ENCODE data around the gene TUBGCP3. TPM values are rescaled to one million over a fixed set of nuclear protein-coding genes. Genes with fewer than 3 reads are reported as not detected.

The TUBGCP3 gene
- total and polyA plus RNA-seq, 2 experiments from 2014 or later = 12.8 to 40.2 TPM

DNA sequence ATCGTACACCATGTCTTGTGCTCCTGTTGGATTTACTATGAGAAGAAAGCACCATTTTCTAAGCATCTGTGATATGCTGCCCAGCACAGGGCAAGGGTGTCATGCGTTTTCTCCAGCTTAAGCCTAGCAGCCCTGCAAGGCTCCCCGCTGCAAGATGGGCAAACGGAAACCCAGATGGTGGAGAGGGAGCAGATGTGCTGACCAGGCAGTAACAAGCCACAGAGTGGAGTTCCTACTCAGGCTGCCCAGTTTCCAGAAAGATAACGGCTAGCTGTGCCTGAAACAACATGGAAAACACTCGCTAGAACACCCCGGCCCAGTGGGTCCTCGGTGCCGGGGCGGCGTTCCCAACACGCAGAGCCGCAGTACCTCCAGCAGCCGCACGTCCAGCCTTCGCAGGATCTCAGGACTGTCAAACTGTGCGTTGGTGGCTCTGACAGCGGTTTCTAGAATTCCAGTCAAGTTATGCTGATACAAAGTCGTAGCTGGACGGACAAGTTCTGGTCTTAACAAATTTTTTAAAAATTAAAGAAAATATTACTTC lies 68.4 kb downstream of the TUBGCP3 start (continued):
- TF ChIP-seq, protein P1, sequence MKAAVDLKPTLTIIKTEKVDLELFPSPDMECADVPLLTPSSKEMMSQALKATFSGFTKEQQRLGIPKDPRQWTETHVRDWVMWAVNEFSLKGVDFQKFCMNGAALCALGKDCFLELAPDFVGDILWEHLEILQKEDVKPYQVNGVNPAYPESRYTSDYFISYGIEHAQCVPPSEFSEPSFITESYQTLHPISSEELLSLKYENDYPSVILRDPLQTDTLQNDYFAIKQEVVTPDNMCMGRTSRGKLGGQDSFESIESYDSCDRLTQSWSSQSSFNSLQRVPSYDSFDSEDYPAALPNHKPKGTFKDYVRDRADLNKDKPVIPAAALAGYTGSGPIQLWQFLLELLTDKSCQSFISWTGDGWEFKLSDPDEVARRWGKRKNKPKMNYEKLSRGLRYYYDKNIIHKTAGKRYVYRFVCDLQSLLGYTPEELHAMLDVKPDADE (IDR thresholded peaks at IDR 0.05) = no peak

DNA sequence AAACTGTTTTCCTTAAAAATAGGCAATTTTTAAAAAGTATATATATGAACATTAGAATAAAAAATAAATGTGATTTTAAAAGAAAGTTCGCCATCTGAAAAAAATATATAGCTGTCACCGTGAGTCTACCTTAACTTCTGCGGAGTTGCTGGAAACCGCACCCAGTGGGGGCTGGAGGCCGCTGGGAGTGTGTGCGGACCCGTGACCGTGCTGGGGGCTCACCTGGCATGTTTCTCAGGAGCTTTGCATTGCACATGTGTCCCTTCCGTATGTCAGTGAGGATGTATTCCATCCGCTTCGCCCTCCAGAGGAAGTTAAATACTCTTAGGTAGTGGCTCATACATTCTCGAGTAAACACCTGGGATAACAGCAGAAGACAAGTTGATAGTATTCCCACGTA lies 71.7 kb downstream of the TUBGCP3 start:
- H3K4me3 ChIP-seq = no peak overlapping the region
- no peaks in the 10 kb centered on the region for H3K4me1 ChIP-seq (ENCODE audit: insufficient read depth)
- TF ChIP-seq CREB1 (CRISPR knock-in tag; IDR thresholded peaks at IDR 0.05; ENCODE audit: low read depth) = no peak
- TF ChIP-seq, protein P2, sequence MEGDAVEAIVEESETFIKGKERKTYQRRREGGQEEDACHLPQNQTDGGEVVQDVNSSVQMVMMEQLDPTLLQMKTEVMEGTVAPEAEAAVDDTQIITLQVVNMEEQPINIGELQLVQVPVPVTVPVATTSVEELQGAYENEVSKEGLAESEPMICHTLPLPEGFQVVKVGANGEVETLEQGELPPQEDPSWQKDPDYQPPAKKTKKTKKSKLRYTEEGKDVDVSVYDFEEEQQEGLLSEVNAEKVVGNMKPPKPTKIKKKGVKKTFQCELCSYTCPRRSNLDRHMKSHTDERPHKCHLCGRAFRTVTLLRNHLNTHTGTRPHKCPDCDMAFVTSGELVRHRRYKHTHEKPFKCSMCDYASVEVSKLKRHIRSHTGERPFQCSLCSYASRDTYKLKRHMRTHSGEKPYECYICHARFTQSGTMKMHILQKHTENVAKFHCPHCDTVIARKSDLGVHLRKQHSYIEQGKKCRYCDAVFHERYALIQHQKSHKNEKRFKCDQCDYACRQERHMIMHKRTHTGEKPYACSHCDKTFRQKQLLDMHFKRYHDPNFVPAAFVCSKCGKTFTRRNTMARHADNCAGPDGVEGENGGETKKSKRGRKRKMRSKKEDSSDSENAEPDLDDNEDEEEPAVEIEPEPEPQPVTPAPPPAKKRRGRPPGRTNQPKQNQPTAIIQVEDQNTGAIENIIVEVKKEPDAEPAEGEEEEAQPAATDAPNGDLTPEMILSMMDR (conservative IDR thresholded peaks at IDR 0.05; ENCODE audit: low read depth in 2 of 2) = no peak
- no peak for TF ChIP-seq EZH2 (IDR thresholded peaks at IDR 0.05; ENCODE audit: low read depth, unreplicated experiment)
- TF ChIP-seq, protein P3, sequence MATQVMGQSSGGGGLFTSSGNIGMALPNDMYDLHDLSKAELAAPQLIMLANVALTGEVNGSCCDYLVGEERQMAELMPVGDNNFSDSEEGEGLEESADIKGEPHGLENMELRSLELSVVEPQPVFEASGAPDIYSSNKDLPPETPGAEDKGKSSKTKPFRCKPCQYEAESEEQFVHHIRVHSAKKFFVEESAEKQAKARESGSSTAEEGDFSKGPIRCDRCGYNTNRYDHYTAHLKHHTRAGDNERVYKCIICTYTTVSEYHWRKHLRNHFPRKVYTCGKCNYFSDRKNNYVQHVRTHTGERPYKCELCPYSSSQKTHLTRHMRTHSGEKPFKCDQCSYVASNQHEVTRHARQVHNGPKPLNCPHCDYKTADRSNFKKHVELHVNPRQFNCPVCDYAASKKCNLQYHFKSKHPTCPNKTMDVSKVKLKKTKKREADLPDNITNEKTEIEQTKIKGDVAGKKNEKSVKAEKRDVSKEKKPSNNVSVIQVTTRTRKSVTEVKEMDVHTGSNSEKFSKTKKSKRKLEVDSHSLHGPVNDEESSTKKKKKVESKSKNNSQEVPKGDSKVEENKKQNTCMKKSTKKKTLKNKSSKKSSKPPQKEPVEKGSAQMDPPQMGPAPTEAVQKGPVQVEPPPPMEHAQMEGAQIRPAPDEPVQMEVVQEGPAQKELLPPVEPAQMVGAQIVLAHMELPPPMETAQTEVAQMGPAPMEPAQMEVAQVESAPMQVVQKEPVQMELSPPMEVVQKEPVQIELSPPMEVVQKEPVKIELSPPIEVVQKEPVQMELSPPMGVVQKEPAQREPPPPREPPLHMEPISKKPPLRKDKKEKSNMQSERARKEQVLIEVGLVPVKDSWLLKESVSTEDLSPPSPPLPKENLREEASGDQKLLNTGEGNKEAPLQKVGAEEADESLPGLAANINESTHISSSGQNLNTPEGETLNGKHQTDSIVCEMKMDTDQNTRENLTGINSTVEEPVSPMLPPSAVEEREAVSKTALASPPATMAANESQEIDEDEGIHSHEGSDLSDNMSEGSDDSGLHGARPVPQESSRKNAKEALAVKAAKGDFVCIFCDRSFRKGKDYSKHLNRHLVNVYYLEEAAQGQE (IDR thresholded peaks at IDR 0.05; ENCODE audit: unreplicated experiment) = no peak
- TF ChIP-seq JUNB (IDR thresholded peaks at IDR 0.05; ENCODE audit: unreplicated experiment) = no peak
- no peak for TF ChIP-seq ZNF331 (CRISPR knock-in tag; IDR thresholded peaks at IDR 0.05; ENCODE audit: low read depth)
- no peak for TF ChIP-seq ZNF462 (CRISPR knock-in tag; IDR thresholded peaks at IDR 0.05)
- no peak for TF ChIP-seq ZNF114 (CRISPR knock-in tag; IDR thresholded peaks at IDR 0.05)
- H3K36me3 Mint-ChIP-seq (ENCODE audit: low read depth) = peaks cover 13% of the 10 kb centered on the region; the same call in 2 of the 3 replicates
- no peak overlapping the region for H3K27ac Mint-ChIP-seq
- H3K27ac ChIP-seq (ENCODE audit: low read depth) = no peak overlapping the region
- ATAC-seq (no peak), DNase-seq (ENCODE audit: low spot score) (no peak)
- H3K4me2 ChIP-seq = no peak overlapping the region
- H4K20me1 ChIP-seq (replicated peaks; ENCODE audit: insufficient read depth) = no peaks in the 10 kb centered on the region; the same call in 1 of the 2 replicates
- H3K79me2 ChIP-seq (replicated peaks; ENCODE audit: insufficient read depth) = no peaks in the 10 kb centered on the region
- H3K4me3 Mint-ChIP-seq = no peak overlapping the region
- H3K27me3 Mint-ChIP-seq (ENCODE audit: insufficient read depth, low read depth, poor library complexity) = no peaks in the 10 kb centered on the region
- no peaks in the 10 kb centered on the region for H3F3A ChIP-seq (replicated peaks; ENCODE audit: low read depth)
- H3K9me2 ChIP-seq (ENCODE audit: insufficient read depth) = no peaks in the 10 kb centered on the region
- H3K36me3 ChIP-seq (ENCODE audit: insufficient read depth) = peaks cover 24% of the 10 kb centered on the region
- no peaks in the 10 kb centered on the region for H3K9me3 Mint-ChIP-seq
- H3K27me3 ChIP-seq (ENCODE audit: insufficient read depth) = no peaks in the 10 kb centered on the region
- no peak overlapping the region for H2AFZ ChIP-seq
- H3K4me1 Mint-ChIP-seq = no peaks in the 10 kb centered on the region
